Neural cell (in vitro differentiated cells): Measurements from ENCODE around the gene BPTF. TPM values are rescaled to one million over a fixed set of nuclear protein-coding genes. Genes with fewer than 3 reads are reported as not detected.

Experiments
- H2AFZ ChIP-seq: fragments of 200-600, 300-800 bp; sonication (generic), shearing (Covaris generic); 2 replicates; pipeline ENCODE4 v1.6.0; 2014; ENCODE audit warnings: low read depth, mild to moderate bottlenecking, antibody characterized with exemption, low read length, moderate library complexity
- H3F3A ChIP-seq: fragments of 200-600 bp; shearing (Covaris generic); 2 replicates; pipeline ENCODE4 v1.6.1; 2016; ENCODE audit warnings: mild to moderate bottlenecking, moderate library complexity, mixed read lengths, antibody characterized with exemption, low read length; ENCODE audit not compliant: insufficient read depth, poor library complexity, severe bottlenecking
- H3K27ac ChIP-seq: fragments of 200-600, 300-800 bp; sonication (generic), shearing (Covaris generic); 2 replicates; pipeline ENCODE4 v1.5.1; 2014; ENCODE audit warnings: mild to moderate bottlenecking, low read length, moderate library complexity
- H3K27me3 ChIP-seq: fragments of 300-800, 200-600 bp; sonication (generic), shearing (Covaris generic); 2 replicates; pipeline ENCODE4 v1.6.0; 2014; ENCODE audit warnings: mild to moderate bottlenecking, low read depth, low read length, moderate library complexity; ENCODE audit not compliant: insufficient read depth
- H3K36me3 ChIP-seq: fragments of 300-800, 200-600 bp; sonication (generic), shearing (Covaris generic); 2 replicates; pipeline ENCODE4 v1.5.1; 2014; ENCODE audit warnings: mild to moderate bottlenecking, antibody characterized with exemption, low read length, moderate library complexity; ENCODE audit not compliant: insufficient read depth
- H3K4me2 ChIP-seq: fragments of 300-800, 200-600 bp; sonication (generic), shearing (Covaris generic); 2 replicates; pipeline ENCODE4 v1.6.0; 2014; ENCODE audit warnings: mild to moderate bottlenecking, low read length
- H3K4me3 ChIP-seq: fragments of 300-800, 200-600 bp; sonication (generic), shearing (Covaris generic); 2 replicates; pipeline ENCODE4 v1.5.1; 2014; ENCODE audit warnings: mild to moderate bottlenecking, low read length, moderate library complexity
- H3K79me2 ChIP-seq: fragments of 200-600 bp; shearing (Covaris generic); replicated peaks from 2 replicates; pipeline ENCODE4 v1.6.0; 2014; ENCODE audit warnings: mild to moderate bottlenecking, low read length, moderate library complexity; ENCODE audit not compliant: insufficient read depth
- H3K9ac ChIP-seq: fragments of 300-800, 200-600 bp; sonication (generic), shearing (Covaris generic); 2 replicates; pipeline ENCODE4 v1.6.1; 2016; ENCODE audit warnings: mild to moderate bottlenecking, low read length, mixed read lengths
- H3K9me2 ChIP-seq: fragments of 200-600 bp; shearing (Covaris generic); 2 replicates; pipeline ENCODE4 v1.6.1; 2016; ENCODE audit warnings: mild to moderate bottlenecking, low read length, mixed read lengths; ENCODE audit not compliant: insufficient read depth
- H3K9me3 ChIP-seq: fragments of 200-600, 300-800 bp; sonication (generic), shearing (Covaris generic); 2 replicates; pipeline ENCODE4 v1.6.1; 2016; ENCODE audit warnings: mild to moderate bottlenecking, mixed run types, low read length, moderate library complexity, mixed read lengths
- H4K20me1 ChIP-seq: fragments of 200-600 bp; shearing (Covaris generic); 2 replicates; pipeline ENCODE4 v1.6.1; 2016; ENCODE audit warnings: mild to moderate bottlenecking, mixed run types; ENCODE audit not compliant: insufficient read depth
- CTCF ChIP-seq: fragments of 450-650 bp; IDR thresholded peaks from 2 replicates; pipeline ENCODE4 v1.5.1; 2014; ENCODE audit warnings: antibody characterized with exemption, mild to moderate bottlenecking, moderate library complexity; ENCODE audit not compliant: poor library complexity, severe bottlenecking
- EP300 ChIP-seq: fragments of 450-650 bp; conservative IDR thresholded peaks from 2 replicates; pipeline ENCODE4 v1.6.1; 2014; ENCODE audit warnings: antibody characterized with exemption, mild to moderate bottlenecking, moderate library complexity; ENCODE audit not compliant: poor library complexity, severe bottlenecking
- EZH2 ChIP-seq: fragments of 200-600, 300-800 bp; shearing (Covaris generic), sonication (generic); IDR thresholded peaks from 2 replicates; pipeline ENCODE4 v1.6.1; 2014; ENCODE audit warnings: antibody characterized with exemption, low read length, borderline replicate concordance, mild to moderate bottlenecking; ENCODE audit not compliant: insufficient read depth, poor library complexity, severe bottlenecking
- MXI1 ChIP-seq: fragments of 450-650 bp; conservative IDR thresholded peaks from 2 replicates; pipeline ENCODE4 v1.6.1; 2014; ENCODE audit warnings: antibody characterized with exemption, mild to moderate bottlenecking; ENCODE audit not compliant: poor library complexity, severe bottlenecking
- POLR2AphosphoS5 ChIP-seq: IDR thresholded peaks from 2 replicates; pipeline ENCODE4 v1.6.1; 2012
- RAD21 ChIP-seq: fragments of 450-650 bp; conservative IDR thresholded peaks from 2 replicates; pipeline ENCODE4 v1.6.1; 2014; ENCODE audit warnings: antibody characterized with exemption, mild to moderate bottlenecking, moderate library complexity
- REST ChIP-seq: IDR thresholded peaks from 2 replicates; pipeline ENCODE4 v1.6.1; 2012; ENCODE audit warnings: borderline replicate concordance
- SMC3 ChIP-seq: fragments of 450-650 bp; conservative IDR thresholded peaks from 2 replicates; pipeline ENCODE4 v1.6.1; 2014; ENCODE audit warnings: antibody characterized with exemption, mild to moderate bottlenecking, moderate library complexity; ENCODE audit not compliant: poor library complexity
- TAF1 ChIP-seq: IDR thresholded peaks from 2 replicates; pipeline ENCODE4 v1.6.1; 2012; ENCODE audit warnings: low read depth
- polyA plus RNA-seq: library from polyadenylated mRNA; depleted of rRNA; stranded (reverse); fragments of >200 nt; gene quantifications from 2 replicates; pipeline ENCODE4 v1.2.3, GENCODE V29; 2014

BPTF gene
- polyA plus RNA-seq, 1 donor from 2014 or later: 46.7 TPM

GRCh38 chr17:67841992-67842391 is 16.7 kb downstream of the BPTF start:
- TF ChIP-seq RAD21: no peak
- TF ChIP-seq MXI1: no peak
- no peak for TF ChIP-seq EP300
- no peak for TF ChIP-seq REST
- no peak for TF ChIP-seq TAF1
- TF ChIP-seq CTCF: no peak
- no peak for TF ChIP-seq SMC3
- TF ChIP-seq EZH2: no peak
- TF ChIP-seq POLR2AphosphoS5: no peak
- Histone ChIP-seq H3K9me2 (no peaks in the 10 kb centered on the region), H3K4me2 (no peak overlapping the region), H3K27me3 (no peaks in the 10 kb centered on the region), H3K79me2 (peaks cover 76% of the 10 kb centered on the region), H3F3A (no peaks in the 10 kb centered on the region), H3K4me3 (no peak overlapping the region), H3K36me3 (no peaks in the 10 kb centered on the region), H3K9me3 (no peaks in the 10 kb centered on the region), H4K20me1 (no peaks in the 10 kb centered on the region), H2AFZ (no peak overlapping the region), H3K9ac (no peak overlapping the region), H3K27ac (no peak overlapping the region)

- H3K4me3 ChIP-seq: no peak overlapping the region
- TF ChIP-seq CTCF (no peak), MXI1 (no peak), RAD21 (no peak), EP300 (no peak), TAF1 (no peak), POLR2AphosphoS5 (no peak), REST (no peak), EZH2 (no peak), SMC3 (no peak)
- H3K4me2 ChIP-seq: no peak overlapping the region
- H2AFZ ChIP-seq: no peak overlapping the region
- H3K9ac ChIP-seq: no peak overlapping the region
- no peak overlapping the region for H3K27ac ChIP-seq
- H4K20me1 ChIP-seq: no peaks in the 10 kb centered on the region
- no peaks in the 10 kb centered on the region for H3F3A ChIP-seq
- H3K79me2 ChIP-seq: peaks cover 78% of the 10 kb centered on the region
- no peaks in the 10 kb centered on the region for H3K9me2 ChIP-seq
- no peaks in the 10 kb centered on the region for H3K9me3 ChIP-seq
- no peaks in the 10 kb centered on the region for H3K27me3 ChIP-seq
- H3K36me3 ChIP-seq: no peaks in the 10 kb centered on the region
These were observed 17.3 kb downstream of the BPTF start for GRCh38 chr17:67842648-67843047.
